K562 (cell line): ENCODE results near the gene RARRES2. TPM values are rescaled to one million over a fixed set of nuclear protein-coding genes. Genes with fewer than 3 reads are reported as not detected.

Source experiments
- ATF2 ChIP-seq: sonication (generic); formaldehyde crosslinking; IDR thresholded peaks from 2 replicates; pipeline ENCODE4 v1.8.1; 2022; ENCODE audit warnings: missing genetic modification reagents
- CHD7 ChIP-seq: fragments of 200-600 bp; sonication (generic); IDR thresholded peaks from one replicate; pipeline ENCODE4 v1.6.1; 2012; ENCODE audit warnings: mild to moderate bottlenecking, low read depth, low read length, inconsistent platforms
- FOXP1 ChIP-seq: sonication (generic); formaldehyde crosslinking; IDR thresholded peaks from 2 replicates; pipeline ENCODE4 v1.8.0; 2022; ENCODE audit warnings: mild to moderate bottlenecking, missing genetic modification reagents
- HDAC2 ChIP-seq: fragments of 450-650 bp; IDR thresholded peaks from 2 replicates; pipeline ENCODE4 v1.6.1; 2016; ENCODE audit warnings: mild to moderate bottlenecking
- PHB ChIP-seq: fragments of 250-450 bp; sonication (Bioruptor Pico); IDR thresholded peaks from 2 replicates; pipeline ENCODE4 v1.5.0; 2021
- ZNF589 ChIP-seq: fragments of 200-800 bp; sonication (Bioruptor generic); IDR thresholded peaks from 2 replicates; pipeline ENCODE4 v1.6.1; 2016; ENCODE audit warnings: low read depth, missing genetic modification characterization, missing compliant biosample characterization
- ZNF592 ChIP-seq: fragments of 450-650 bp; IDR thresholded peaks from 2 replicates; pipeline ENCODE4 v1.6.1; 2017; ENCODE audit warnings: antibody characterized with exemption, mild to moderate bottlenecking
- ZNF695 ChIP-seq: fragments of 450-650 bp; formaldehyde crosslinking; IDR thresholded peaks from 2 replicates; pipeline ENCODE4 v1.4.0; 2020; ENCODE audit warnings: mild to moderate bottlenecking, moderate library complexity
- polyA plus RNA-seq, 8 experiments: library from polyadenylated mRNA; depleted of rRNA in 4 of 8; stranded (reverse) in 5 of 8; unstranded in 3 of 8; fragments of >200 nt; fragmentation: Nextera tagmentation in 2 of 8; fragmentation: Illumina TruSeq in 1 of 8; extraction: Ambion mirVana in 2 of 8; extraction: Trizol in 1 of 8; gene quantifications; 2 replicates each; pipeline versions ENCODE4 v1.2.1 to v1.2.3, GENCODE V29; 2011 to 2014; ENCODE audit warnings: inconsistent platforms in 1 of 8, missing spikeins in 1 of 8
- total RNA-seq, 7 experiments: library from RNA; depleted of rRNA in 6 of 7; stranded (reverse); fragments of >200 nt in 6 of 7; fragmentation: Illumina TruSeq in 2 of 7; extraction: Trizol in 2 of 7; gene quantifications; 2 replicates each; pipeline versions ENCODE4 v1.2.1 to v1.2.3, GENCODE V29; 2011 to 2021; ENCODE audit warnings: low replicate concordance in 1 of 7

RARRES2 gene
- total and polyA plus RNA-seq, 9 of the 15 experiments (the other 6 are each of a cell fraction or from before 2014, with no cell fraction given): 0.11 to 1.7 (median 0.23) TPM; not detected in 6

GRCh38 chr7:150313870-150314269, 27.6 kb downstream of the RARRES2 start (continued):
- TF ChIP-seq HDAC2: no peak
- TF ChIP-seq CHD7: peak; percentile 75
- no peak for TF ChIP-seq ATF2 (CRISPR knock-in tag)
- TF ChIP-seq FOXP1 (CRISPR knock-in tag): peak; percentile 50; the same call in 1 of the 2 replicates
- peak; percentile 83 for TF ChIP-seq ZNF592
- TF ChIP-seq ZNF695: 0 out of 2 replicates have a peak, but pooled peaks have one; percentile 22
- 0 out of 2 replicates have a peak, but pooled peaks have one; percentile 53 for TF ChIP-seq ZNF589 (CRISPR knock-in tag)
- no peak for TF ChIP-seq PHB (CRISPR knock-in tag)
